ENCODE data around the gene TRAFD1.

DNA sequence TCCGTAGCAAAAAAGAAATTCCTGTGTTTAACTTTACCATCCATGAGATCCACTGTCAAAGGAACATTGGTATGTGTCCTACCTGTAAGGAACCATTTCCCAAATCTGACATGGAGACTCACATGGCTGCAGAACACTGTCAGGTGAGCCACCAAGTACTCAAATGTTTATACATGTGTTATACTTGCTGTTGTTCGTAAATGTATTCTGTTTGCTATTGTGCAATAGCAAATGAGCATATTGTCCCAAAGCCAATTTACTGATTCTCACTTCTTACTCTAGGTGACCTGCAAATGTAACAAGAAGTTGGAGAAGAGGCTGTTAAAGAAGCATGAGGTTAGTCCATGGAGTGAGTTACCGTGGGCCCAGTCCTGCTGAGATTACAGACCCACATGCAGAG, 9.4 kb downstream of the TRAFD1 start:
- TF ChIP-seq RARB (CRISPR knock-in tag; IDR thresholded peaks at IDR 0.05), result no peak
- TF ChIP-seq SNAI2 (CRISPR knock-in tag; IDR thresholded peaks at IDR 0.05), result no peak
